ENCODE measurements around the gene MTAP.

DNA sequence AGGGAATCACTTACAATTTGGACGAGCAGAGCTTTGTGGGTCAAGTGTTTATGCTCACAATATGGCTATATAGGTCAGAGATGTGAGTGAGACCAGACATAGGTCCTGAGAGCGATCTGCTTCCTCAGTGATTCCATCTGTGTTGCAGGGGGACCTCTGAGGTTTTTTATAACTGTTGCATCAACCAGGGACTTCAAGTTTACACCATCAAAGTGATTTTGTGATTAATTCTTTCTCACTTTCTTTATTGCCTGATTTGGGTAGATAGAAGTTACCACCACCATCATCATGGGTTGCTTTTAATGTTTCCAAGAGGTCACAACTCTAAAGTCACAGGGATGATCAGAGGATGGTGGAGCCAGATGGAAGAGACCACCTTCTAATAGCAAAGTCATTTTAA lies 7.0 kb upstream of the MTAP start:
- no peak for TF ChIP-seq ZNF274 (IDR thresholded peaks at IDR 0.05; ENCODE audit: low read depth, low read length)
- TF ChIP-seq YY1 (IDR thresholded peaks at IDR 0.05; ENCODE audit: insufficient read depth, insufficient read length) = no peak
